Mesothelial cell of epicardium (in vitro differentiated cells): Measurements from ENCODE around the gene TOGARAM2. TPM values are rescaled to one million over a fixed set of nuclear protein-coding genes. Genes with fewer than 3 reads are reported as not detected.

Source experiments
- DNase-seq, 2 experiments: peaks; one replicate each; pipeline ENCODE4 v3.0.0; 2021; ENCODE audit warnings: low spot score in 2 of 2; ENCODE audit not compliant: unreplicated experiment in 2 of 2
- H3K27ac Mint-ChIP-seq: 2 replicates; pipeline ENCODE4 v1.8.0; 2021; ENCODE audit warnings: mixed read lengths
- H3K27me3 Mint-ChIP-seq: 2 replicates; pipeline ENCODE4 v1.8.0; 2021; ENCODE audit warnings: low read depth, mixed read lengths
- H3K36me3 Mint-ChIP-seq: 2 replicates; pipeline ENCODE4 v1.8.0; 2021; ENCODE audit warnings: mixed read lengths
- H3K4me1 Mint-ChIP-seq: 2 replicates; pipeline ENCODE4 v1.8.0; 2021; ENCODE audit warnings: mixed read lengths
- H3K4me3 Mint-ChIP-seq: 2 replicates; pipeline ENCODE4 v1.8.0; 2021; ENCODE audit warnings: mild to moderate bottlenecking, moderate library complexity, mixed read lengths
- H3K9me3 Mint-ChIP-seq: 2 replicates; pipeline ENCODE4 v1.8.0; 2021; ENCODE audit warnings: mixed read lengths
- CTCF ChIP-seq: fragments of 200-600 bp; sonication (generic); IDR thresholded peaks from one replicate; pipeline ENCODE4 v1.5.0; 2021; ENCODE audit warnings: antibody characterized with exemption; ENCODE audit not compliant: unreplicated experiment
- total RNA-seq: library from RNA; stranded (reverse); gene quantifications from 3 replicates; pipeline ENCODE4 v1.2.1, GENCODE V29; 2021

The TOGARAM2 gene
- total RNA-seq, 1 donor from 2014 or later = 0.40 TPM

GRCh38 chr2:29040552-29040951, 59.5 kb downstream of the TOGARAM2 start:
- Mint-ChIP-seq H3K9me3 (no peaks in the 10 kb centered on the region), H3K36me3 (no peaks in the 10 kb centered on the region), H3K4me3 (no peak overlapping the region), H3K27me3 (no peaks in the 10 kb centered on the region), H3K27ac (no peak overlapping the region), H3K4me1 (peaks cover 27% of the 10 kb centered on the region)
- DNase-seq = no peak
- no peak for TF ChIP-seq CTCF

GRCh38 chr2:29041161-29041660, 60.1 kb downstream of the TOGARAM2 start:
- no peak overlapping the region for H3K4me3 Mint-ChIP-seq
- no peak for TF ChIP-seq CTCF
- H3K27me3 Mint-ChIP-seq = no peaks in the 10 kb centered on the region
- H3K9me3 Mint-ChIP-seq = no peaks in the 10 kb centered on the region
- H3K4me1 Mint-ChIP-seq = peaks cover 27% of the 10 kb centered on the region
- H3K27ac Mint-ChIP-seq = no peak overlapping the region
- no peak for DNase-seq
- no peaks in the 10 kb centered on the region for H3K36me3 Mint-ChIP-seq

- no peaks in the 10 kb centered on the region for H3K27me3 Mint-ChIP-seq
- H3K27ac Mint-ChIP-seq = peak overlapping the region; percentile 68
These were observed 61.5 kb downstream of the TOGARAM2 start for GRCh38 chr2:29042561-29043075.

GRCh38 chr2:29044459-29044858, 63.4 kb downstream of the TOGARAM2 start:
- Mint-ChIP-seq H3K27ac (no peak overlapping the region), H3K4me1 (peaks cover 27% of the 10 kb centered on the region), H3K9me3 (no peaks in the 10 kb centered on the region), H3K4me3 (no peak overlapping the region), H3K36me3 (no peaks in the 10 kb centered on the region), H3K27me3 (no peaks in the 10 kb centered on the region)
- TF ChIP-seq CTCF = no peak
- no peak for DNase-seq

More at GRCh38 chr2:29042561-29043075, 61.5 kb downstream of the TOGARAM2 start:
- no peak for TF ChIP-seq CTCF
- Mint-ChIP-seq H3K9me3 (no peaks in the 10 kb centered on the region), H3K36me3 (no peaks in the 10 kb centered on the region), H3K4me3 (no peak overlapping the region), H3K4me1 (peaks cover 27% of the 10 kb centered on the region)
- DNase-seq = peak in 1 of 2 experiments; percentile 46

GRCh38 chr2:29046321-29046720, 65.2 kb downstream of the TOGARAM2 start:
- no peak overlapping the region for H3K27ac Mint-ChIP-seq
- no peak overlapping the region for H3K4me3 Mint-ChIP-seq
- no peak for DNase-seq
- H3K27me3 Mint-ChIP-seq = no peaks in the 10 kb centered on the region
- no peak for TF ChIP-seq CTCF
- no peaks in the 10 kb centered on the region for H3K36me3 Mint-ChIP-seq
- peaks cover 18% of the 10 kb centered on the region for H3K4me1 Mint-ChIP-seq
- H3K9me3 Mint-ChIP-seq = no peaks in the 10 kb centered on the region
